GM19240 (cell line): ENCODE data around the gene SGF29.
"Not testable (repeated sequence)": the region's sequence is repeated elsewhere in the genome, so short reads cannot be mapped to it uniquely, and the experiment has no call there.

Experiments used
- DNase-seq: peaks from one replicate; pipeline ENCODE4 v3.0.0; 2011; ENCODE audit warnings: low spot score; ENCODE audit not compliant: insufficient read length

Gene SGF29

DNA sequence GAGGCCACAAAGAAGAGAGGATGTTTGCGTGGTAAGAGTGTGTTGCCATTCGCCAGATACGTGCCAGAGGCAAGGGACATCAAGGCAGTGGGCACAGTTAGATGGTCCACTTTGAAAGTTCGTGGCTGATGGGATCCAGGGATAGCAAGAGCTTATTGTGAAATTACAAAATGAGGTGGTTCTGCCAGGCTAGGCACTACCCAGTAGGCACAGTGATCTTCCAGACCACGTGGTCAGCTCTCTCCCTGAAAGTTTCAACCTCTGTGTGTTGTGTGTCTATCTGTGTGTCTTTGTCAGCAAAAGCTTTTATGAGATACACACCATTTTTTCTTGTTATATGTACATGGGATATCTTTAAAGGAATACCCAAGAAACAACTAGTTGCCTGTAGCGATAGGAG lies 9.5 kb downstream of the SGF29 start:
- no peak for DNase-seq

- DNase-seq: not testable (repeated sequence)
These were observed 12.7 kb downstream of the SGF29 start for GRCh38 chr16:28566233-28566925.

GRCh38 chr16:28567292-28567691 lies 13.6 kb downstream of the SGF29 start:
- no peak for DNase-seq

DNA sequence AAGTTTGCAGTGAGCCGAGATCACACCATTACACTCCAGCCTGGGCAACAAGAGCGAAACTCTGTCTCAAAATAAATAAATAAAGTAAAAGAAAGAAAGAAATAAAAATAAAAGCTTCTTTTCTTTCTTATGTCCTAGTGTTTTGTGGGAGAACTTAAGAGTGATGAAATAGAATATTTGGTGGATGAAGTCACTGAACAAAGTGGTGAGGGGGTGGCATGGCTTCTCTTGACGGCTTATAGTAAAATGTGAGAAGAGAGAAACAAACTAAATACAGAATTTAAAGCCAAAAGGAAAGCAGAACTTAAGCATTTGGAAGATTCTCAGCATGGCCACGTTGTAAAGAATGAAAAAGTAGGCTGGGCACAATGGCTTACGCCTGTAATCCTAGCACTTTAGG lies 15.3 kb downstream of the SGF29 start:
- no peak for DNase-seq

DNA sequence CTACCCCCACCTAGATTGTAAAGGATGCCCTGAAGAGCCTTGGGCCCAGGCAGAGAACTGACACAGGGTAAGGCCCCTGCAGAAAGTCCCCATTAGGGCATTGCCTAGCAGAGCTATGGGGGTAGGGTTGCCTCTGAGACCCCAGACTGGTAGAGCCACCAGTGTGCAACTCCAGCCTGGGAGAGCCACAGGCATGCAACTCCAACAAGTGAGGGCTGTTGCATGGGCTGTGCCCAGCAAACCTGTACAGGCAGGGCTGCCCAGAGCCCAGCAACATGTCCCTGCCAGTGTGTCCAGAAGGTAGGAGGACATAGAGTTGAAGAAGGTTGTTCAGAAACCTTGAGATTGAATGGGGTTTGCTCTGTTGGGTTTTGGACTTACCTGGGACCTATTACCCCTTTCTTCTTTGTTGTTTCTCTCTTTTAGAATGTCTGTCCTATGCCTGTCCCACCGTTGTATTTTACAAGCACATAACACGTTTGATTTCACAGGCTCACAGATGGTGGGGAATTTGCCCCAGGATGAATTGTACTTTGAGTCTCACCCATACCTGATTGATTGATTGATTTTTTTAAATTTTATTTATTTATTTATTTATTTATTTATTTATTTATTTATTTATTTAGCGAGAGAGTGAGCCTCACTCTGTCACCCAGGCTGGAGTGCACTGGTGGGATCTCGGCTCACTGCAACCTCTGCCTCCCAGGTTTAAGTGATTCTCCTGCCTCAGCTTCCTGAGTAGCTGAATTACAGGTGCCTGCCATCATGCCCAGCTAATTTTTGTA lies 16.4 kb downstream of the SGF29 start:
- DNase-seq: no peak

GRCh38 chr16:28572696-28573510 lies 19.2 kb downstream of the SGF29 start:
- no peak for DNase-seq

- DNase-seq: no peak
These were observed 20.3 kb downstream of the SGF29 start for GRCh38 chr16:28573738-28574718.

DNA sequence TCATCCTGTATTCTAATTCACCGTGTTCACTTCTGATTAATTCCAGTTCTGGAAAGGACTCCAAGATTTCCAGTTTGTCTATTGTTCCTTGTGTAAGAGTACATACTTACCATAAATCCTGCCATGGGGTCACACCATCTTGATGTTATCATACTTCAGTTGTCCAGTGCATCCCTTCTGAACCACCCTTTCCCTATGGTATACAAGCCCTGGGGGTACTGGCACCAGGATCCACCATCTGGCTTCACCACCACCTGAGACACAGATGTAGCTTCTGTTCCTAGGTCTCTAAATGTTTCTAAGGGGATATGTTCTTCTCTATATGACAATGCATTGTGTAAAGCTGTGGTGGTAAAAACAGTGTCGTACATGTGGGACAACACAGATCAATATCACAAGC lies 21.2 kb downstream of the SGF29 start:
- DNase-seq: no peak

DNA sequence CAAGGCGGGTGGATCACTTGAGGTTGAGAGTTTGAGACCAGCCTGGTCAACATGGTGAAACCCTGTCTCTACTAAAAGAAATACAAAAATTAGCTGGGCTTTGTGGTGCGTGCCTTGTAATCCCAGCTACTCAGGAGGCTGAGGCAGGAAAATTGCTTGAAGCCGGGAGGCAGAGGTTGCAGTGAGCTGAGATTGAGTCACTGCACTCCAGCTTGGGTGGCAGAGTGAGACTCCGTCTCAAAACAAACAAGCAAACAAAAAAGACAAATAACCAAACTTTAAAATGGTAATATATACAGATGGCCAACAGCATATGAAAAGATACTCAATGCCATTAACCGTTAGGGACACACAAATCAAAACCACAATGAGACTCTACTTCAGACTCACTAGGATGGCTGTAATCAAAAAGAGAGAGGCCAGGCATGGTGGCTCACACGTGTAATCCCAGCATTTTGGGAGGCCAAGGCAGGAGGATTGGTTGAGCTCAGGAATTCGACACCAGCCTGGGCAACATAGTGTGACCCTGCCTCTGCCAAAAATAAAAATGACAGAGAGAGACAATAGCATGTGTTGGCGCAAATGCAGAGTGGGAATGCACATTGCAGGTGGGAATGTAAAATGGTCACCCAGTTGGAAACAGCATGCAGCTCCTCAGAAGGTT lies 21.9 kb downstream of the SGF29 start:
- no peak for DNase-seq

DNA sequence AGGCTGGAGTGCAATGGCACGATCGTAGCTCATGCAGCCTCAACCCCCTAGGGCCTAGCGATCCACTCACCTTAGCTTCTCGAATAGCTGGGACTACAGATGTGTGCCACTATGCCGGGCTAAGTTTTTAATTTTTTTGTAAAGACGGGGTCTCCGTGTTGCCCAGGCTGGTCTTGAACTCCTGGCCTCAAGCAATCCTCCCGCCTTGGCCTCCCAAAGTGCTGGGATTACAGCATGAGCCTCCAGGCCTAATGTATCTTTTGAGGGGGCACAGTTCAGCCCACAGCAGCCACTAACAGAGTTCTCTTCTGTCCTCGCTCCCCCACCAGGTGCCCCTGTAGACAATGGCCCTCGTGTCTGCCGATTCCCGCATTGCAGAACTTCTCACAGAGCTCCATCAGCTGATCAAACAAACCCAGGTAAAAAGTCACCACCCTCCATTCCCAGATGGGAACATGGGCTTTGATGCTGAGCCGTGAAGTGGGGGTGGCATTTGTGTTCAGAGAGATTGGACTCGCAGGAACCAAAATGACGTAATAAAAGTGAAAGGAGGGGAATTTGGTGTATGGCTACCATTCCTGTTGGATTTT lies 27.1 kb downstream of the SGF29 start:
- no peak for DNase-seq

- no peak for DNase-seq
These were observed 32.0 kb downstream of the SGF29 start for GRCh38 chr16:28585674-28586073.

- DNase-seq: no peak
These were observed 32.7 kb downstream of the SGF29 start for GRCh38 chr16:28586466-28586865.

DNA sequence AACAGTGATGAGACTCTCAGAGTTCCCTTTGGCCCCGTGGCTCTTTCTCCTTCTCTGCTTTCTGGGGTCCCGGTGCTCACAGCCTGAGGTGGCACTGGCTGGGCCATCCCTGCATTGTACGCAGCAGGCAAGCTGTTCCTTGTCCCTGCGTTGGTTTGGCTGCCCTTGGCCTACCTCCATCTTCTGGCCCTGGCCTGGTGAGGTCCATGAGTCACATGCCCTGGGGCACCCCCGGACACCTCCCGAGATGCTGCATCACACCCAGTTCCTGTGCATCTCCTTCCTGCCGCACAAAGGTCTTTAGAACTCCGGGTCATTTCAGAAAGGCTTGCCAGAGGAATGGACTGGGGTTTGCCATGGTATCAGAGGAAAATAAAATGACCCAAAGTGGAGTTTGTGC lies 33.7 kb downstream of the SGF29 start:
- no peak for DNase-seq

DNA sequence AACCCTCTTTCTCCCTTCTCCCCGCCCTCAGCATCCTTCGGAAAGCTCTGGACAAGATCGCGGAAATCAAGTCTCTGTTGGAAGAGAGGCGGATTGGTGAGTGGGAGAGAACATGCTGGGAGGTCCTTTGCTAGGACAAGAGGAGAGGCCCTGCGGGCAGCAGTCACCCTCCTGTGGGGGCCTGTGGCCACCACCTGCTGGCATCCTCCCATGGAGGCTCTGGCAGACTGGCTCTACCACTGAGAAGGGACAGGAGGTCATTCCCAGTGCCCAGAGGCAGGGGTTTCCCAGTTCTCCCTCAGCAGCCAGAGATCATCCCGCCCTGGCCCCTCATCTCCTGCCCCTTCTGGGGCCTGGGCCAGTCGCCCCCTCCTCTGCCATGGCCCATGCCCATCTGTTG lies 35.3 kb downstream of the SGF29 start:
- no peak for DNase-seq

- DNase-seq: no peak
These were observed 36.2 kb downstream of the SGF29 start for GRCh38 chr16:28589930-28590329.

- no peak for DNase-seq
These were observed 36.9 kb downstream of the SGF29 start for GRCh38 chr16:28590384-28591340.

GRCh38 chr16:28591355-28591754 lies 37.6 kb downstream of the SGF29 start:
- no peak for DNase-seq

GRCh38 chr16:28592511-28592910 lies 38.8 kb downstream of the SGF29 start:
- no peak for DNase-seq
